ENCODE results near the gene MYH15.

Gene MYH15

GRCh38 chr3:108333961-108334360, 176.4 kb downstream of the MYH15 start:
- Histone ChIP-seq H3K4me1 (ENCODE audit: control insufficient read depth in 2 of 2, insufficient read depth in 2 of 2, low read length in 2 of 2) (no peaks in the 10 kb centered on the region), H3K27me3 (ENCODE audit: control insufficient read depth in 2 of 2, insufficient read depth in 2 of 2, low read length in 2 of 2) (no peaks in the 10 kb centered on the region), H3K27ac (ENCODE audit: low read depth in 2 of 2, low read length in 2 of 2) (no peak overlapping the region), H3K36me3 (ENCODE audit: control insufficient read depth in 2 of 2, insufficient read depth in 2 of 2, low read length in 2 of 2) (peaks cover 0 to 7% of the 10 kb centered on the region in 2 donors), H3K4me3 (ENCODE audit: low read length in 2 of 2) (no peak overlapping the region), H3K9ac (ENCODE audit: low read depth in 1 of 2, low read length in 2 of 2) (no peak overlapping the region), H3K9me3 (ENCODE audit: control insufficient read depth in 2 of 2, low read length in 2 of 2) (no peaks in the 10 kb centered on the region)

GRCh38 chr3:108331792-108332191, 178.6 kb downstream of the MYH15 start:
- Histone ChIP-seq H3K27me3 (ENCODE audit: control insufficient read depth in 2 of 2, insufficient read depth in 2 of 2, low read length in 2 of 2) (no peaks in the 10 kb centered on the region), H3K4me3 (ENCODE audit: low read length in 2 of 2) (no peak overlapping the region), H3K36me3 (ENCODE audit: control insufficient read depth in 2 of 2, insufficient read depth in 2 of 2, low read length in 2 of 2) (peaks cover 0 to 10% of the 10 kb centered on the region in 2 donors), H3K9me3 (ENCODE audit: control insufficient read depth in 2 of 2, low read length in 2 of 2) (no peaks in the 10 kb centered on the region), H3K9ac (ENCODE audit: low read depth in 1 of 2, low read length in 2 of 2) (no peak overlapping the region), H3K4me1 (ENCODE audit: control insufficient read depth in 2 of 2, insufficient read depth in 2 of 2, low read length in 2 of 2) (no peaks in the 10 kb centered on the region), H3K27ac (ENCODE audit: low read depth in 2 of 2, low read length in 2 of 2) (no peak overlapping the region)

Data from mucosa of rectum (tissue), 2 donors.